ENCODE data around the gene ARL6IP5.

ARL6IP5 gene

DNA sequence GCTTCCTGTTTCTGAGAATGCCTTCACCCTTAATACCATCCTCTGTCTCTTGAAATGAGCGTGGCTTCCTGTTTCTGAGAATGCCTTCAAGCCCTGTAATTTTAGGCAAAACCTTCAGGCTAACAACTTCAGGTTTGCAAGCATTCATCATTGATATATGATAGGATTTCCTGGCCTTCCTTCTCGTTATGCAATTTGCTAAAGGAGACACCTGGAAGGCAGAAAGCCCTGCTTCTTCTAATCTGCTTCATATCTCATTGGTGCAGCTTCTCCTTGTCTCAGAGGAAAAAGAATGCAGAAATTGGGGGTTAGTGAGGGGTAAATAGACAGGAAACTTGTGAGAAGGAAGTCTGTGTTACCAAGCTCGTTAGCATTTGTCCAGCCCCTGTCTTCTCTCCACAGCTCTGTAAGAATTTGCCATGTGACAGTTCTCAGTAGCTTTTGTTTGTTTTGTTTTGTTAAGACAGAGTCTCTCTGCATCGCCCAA, 7.3 kb downstream of the ARL6IP5 start:
- H3K4me3 ChIP-seq (ENCODE audit: low read depth, low read length) = no peak overlapping the region
- no peak for DNase-seq (ENCODE audit: low read depth)
- TF ChIP-seq, protein P1, sequence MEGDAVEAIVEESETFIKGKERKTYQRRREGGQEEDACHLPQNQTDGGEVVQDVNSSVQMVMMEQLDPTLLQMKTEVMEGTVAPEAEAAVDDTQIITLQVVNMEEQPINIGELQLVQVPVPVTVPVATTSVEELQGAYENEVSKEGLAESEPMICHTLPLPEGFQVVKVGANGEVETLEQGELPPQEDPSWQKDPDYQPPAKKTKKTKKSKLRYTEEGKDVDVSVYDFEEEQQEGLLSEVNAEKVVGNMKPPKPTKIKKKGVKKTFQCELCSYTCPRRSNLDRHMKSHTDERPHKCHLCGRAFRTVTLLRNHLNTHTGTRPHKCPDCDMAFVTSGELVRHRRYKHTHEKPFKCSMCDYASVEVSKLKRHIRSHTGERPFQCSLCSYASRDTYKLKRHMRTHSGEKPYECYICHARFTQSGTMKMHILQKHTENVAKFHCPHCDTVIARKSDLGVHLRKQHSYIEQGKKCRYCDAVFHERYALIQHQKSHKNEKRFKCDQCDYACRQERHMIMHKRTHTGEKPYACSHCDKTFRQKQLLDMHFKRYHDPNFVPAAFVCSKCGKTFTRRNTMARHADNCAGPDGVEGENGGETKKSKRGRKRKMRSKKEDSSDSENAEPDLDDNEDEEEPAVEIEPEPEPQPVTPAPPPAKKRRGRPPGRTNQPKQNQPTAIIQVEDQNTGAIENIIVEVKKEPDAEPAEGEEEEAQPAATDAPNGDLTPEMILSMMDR (IDR thresholded peaks at IDR 0.05; ENCODE audit: low read depth, low read length, missing control alignments) = no peak
- in situ Hi-C loops (cut with HindIII; ENCODE audit: low sequenced_read_pairs) = no loop called here

DNA sequence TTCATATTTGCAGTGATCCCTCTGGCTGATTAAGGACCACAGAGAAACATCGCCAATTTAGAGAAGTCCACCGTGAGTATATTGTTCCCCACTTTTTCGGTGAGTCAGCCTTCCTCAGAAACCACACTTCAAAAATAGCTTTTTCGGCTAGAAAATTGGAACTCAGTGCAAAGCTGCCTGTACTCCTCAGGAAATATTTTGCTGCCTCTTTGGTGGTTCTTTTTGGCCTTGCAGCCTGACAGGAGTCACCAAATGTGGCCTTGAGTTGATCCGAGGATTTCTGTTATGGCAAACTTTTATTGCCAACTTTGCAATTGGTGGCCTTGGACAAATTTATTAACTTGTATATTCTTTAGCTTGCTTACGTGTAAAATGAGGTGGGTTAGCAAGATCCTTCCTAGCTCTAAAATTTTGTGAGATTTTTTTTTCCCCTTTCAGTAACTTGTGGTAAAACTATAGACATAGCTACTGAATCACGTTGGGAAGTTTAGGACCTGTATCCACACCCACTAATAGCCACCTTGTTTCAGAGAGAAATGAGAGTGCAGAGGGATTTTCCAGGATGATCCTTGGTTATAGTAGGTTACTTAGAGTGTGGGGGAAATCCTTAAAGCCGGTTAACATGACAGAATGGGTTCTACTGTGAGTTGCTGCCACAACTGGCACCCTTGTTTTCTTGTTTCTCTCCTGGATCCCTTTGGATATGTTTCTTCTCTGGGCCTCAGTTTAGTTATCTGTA, 9.9 kb downstream of the ARL6IP5 start:
- in situ Hi-C loops (cut with HindIII; ENCODE audit: low sequenced_read_pairs) = no loop called here
- H3K4me3 ChIP-seq (ENCODE audit: low read depth, low read length) = no peak overlapping the region
- TF ChIP-seq, protein P1 (IDR thresholded peaks at IDR 0.05; ENCODE audit: low read depth, low read length, missing control alignments) = no peak
- DNase-seq (ENCODE audit: low read depth) = peak; percentile 70

DNA sequence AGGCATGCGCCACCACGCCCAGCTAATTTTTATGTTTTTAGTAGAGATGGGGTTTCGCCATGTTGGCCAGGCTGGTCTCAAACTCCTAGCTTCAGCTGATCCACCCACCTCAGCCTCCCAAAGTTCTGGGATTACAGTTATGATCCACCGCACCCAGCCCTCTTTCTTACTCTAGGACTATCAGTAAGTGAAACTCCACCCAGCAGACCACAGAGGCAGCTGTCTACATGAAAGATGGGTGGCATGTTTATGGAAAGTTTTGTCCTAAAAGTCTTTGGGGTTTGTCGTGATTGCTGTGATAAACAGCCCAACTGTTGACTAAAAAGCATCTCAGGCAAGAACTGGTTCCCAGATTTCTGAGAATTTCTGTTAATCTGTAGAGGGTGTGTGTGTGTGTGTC, 10.9 kb downstream of the ARL6IP5 start:
- H3K4me3 ChIP-seq (ENCODE audit: low read depth, low read length) = no peak overlapping the region
- no peak for DNase-seq (ENCODE audit: low read depth)

DNA sequence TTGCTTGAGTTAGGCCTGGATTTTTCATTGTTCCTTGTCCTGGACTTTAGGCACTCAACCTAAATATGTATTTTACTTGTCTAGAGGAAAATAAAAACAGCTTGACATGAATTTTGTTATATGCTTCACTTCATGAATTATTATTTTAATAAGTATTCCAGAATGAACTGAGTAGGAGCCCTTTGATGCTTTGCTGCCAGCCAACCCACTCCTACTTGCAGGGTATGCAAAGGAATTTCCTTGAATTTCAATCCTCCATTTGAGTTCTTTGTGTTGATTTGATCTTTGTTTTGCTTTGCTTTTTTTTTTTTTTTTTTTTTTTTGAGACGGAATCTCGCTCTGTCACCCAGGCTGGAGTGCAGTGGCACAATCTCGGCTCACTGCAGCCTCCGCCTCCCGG, 11.6 kb downstream of the ARL6IP5 start:
- DNase-seq (ENCODE audit: low read depth) = no peak
- TF ChIP-seq, protein P1 (IDR thresholded peaks at IDR 0.05; ENCODE audit: low read depth, low read length, missing control alignments) = no peak
- in situ Hi-C loops (cut with HindIII; ENCODE audit: low sequenced_read_pairs) = no loop called here
- H3K4me3 ChIP-seq (ENCODE audit: low read depth, low read length) = no peak overlapping the region

More for the DNA sequence above, 10.9 kb downstream of the ARL6IP5 start:
- in situ Hi-C loops (cut with HindIII; ENCODE audit: low sequenced_read_pairs) = no loop called here
- TF ChIP-seq, protein P1 (IDR thresholded peaks at IDR 0.05; ENCODE audit: low read depth, low read length, missing control alignments) = no peak

DNA sequence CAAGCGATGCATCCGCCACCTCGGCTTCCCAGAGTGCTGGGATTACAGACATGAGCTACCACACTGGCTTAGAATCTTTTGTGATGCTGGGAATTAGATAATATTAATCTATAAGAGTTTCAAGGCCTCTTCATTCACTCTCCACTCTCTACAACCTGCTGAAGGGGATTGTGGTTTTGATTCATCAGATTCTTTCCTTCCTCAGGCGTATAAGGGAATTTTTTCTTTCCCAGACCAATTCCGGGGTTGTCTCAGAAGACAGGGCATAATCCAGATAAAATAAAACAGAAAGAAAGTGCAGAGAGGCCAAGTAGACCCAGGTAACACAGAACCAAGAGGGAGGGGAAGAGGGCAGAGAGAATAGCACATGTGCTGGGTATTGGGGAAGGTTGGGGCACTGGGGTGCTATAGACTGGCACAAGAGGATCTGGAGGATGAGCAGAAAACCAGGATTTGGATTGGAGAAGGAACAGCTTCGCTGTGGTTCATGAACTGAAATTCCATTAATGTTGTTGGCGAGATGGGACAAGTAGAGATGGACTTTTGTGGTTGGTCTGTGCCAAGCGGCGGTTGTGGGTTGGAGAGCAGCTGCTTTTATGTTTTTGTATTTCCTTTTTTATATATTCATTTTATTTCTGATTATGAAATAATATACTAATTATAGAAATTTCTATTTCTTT, 12.8 kb downstream of the ARL6IP5 start:
- in situ Hi-C loops (cut with HindIII; ENCODE audit: low sequenced_read_pairs) = no loop called here
- no peak for DNase-seq (ENCODE audit: low read depth)
- TF ChIP-seq, protein P1 (IDR thresholded peaks at IDR 0.05; ENCODE audit: low read depth, low read length, missing control alignments) = no peak
- no peak overlapping the region for H3K4me3 ChIP-seq (ENCODE audit: low read depth, low read length)

DNA sequence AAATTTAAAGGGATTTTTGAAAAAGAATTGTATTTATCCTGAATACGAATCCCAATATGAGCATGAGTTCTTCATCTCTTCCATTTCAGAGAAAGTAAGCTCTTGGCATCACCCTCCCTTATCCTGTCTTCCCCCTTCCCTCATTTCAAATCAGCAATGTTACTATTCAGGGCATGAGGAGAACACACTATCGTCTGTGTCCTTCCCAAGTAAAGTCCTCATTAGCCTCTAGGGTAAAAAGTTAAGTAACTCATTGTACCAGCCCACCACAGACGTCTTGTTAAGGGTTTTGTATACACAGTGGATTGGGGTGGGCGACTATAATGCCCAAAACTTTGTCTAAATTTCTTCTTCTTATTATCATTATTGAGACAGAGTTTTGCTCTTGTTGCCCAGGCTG, 14.8 kb downstream of the ARL6IP5 start:
- DNase-seq (ENCODE audit: low read depth) = no peak
- no peak overlapping the region for H3K4me3 ChIP-seq (ENCODE audit: low read depth, low read length)
- TF ChIP-seq, protein P1 (IDR thresholded peaks at IDR 0.05; ENCODE audit: low read depth, low read length, missing control alignments) = no peak
- in situ Hi-C loops (cut with HindIII; ENCODE audit: low sequenced_read_pairs) = no loop called here
